ENCODE measurements around the gene MARCHF9. TPM values are rescaled to one million over a fixed set of nuclear protein-coding genes. Genes with fewer than 3 reads are reported as not detected.

The MARCHF9 gene
- total RNA-seq, 1 experiment from 2014 or later: 18.9 TPM

DNA sequence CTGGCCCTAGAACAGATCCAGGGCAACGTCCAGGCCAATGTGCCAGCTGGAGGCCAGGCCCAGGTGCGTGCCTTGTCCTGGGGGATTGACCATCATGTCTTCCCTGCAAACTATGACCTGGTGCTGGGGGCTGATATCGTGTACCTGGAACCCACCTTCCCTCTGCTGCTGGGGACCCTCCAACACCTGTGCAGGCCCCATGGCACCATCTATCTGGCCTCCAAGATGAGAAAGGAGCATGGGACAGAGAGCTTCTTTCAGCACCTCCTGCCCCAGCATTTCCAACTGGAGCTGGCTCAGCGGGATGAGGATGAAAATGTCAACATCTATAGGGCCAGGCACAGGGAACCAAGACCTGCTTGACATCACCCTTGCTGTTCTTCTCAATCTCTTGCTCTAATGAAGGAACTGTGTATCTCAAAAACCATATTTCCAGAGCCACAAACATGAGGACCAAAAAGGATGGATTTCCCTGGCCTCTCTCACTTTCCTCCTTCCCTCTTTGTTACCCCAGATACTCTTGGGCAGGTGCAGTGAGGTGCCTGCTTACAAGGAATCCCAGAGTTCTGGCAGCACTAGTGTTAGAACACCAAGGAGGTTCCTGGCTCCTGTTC lies 25.5 kb downstream of the MARCHF9 start:
- Histone ChIP-seq H3K4me2 (no peak overlapping the region), H3K9me2 (ENCODE audit: insufficient read depth) (no peaks in the 10 kb centered on the region), H3K4me1 (replicated peaks; ENCODE audit: insufficient read depth) (peaks cover 8% of the 10 kb centered on the region), H4K20me1 (ENCODE audit: insufficient read depth) (no peaks in the 10 kb centered on the region), H3K27me3 (ENCODE audit: insufficient read depth, low read depth) (no peaks in the 10 kb centered on the region), H3K36me3 (ENCODE audit: low read depth) (peaks cover 8% of the 10 kb centered on the region), H3K4me3 (no peak overlapping the region), H2AFZ (no peak overlapping the region), H3K79me2 (ENCODE audit: low read depth) (peaks cover 14% of the 10 kb centered on the region), H3F3A (ENCODE audit: insufficient read depth, low read depth) (peaks cover 10% of the 10 kb centered on the region; the same call in 1 of the 2 replicates), H3K9me3 (ENCODE audit: insufficient read depth, low read depth) (no peaks in the 10 kb centered on the region), H3K27ac (no peak overlapping the region)
- intact Hi-C loops (cut with micrococcal nuclease; ENCODE audit: unreplicated experiment): no loop called here
- no peak for DNase-seq
- ChIA-PET CTCF (no interaction called here), POLR2A (ENCODE audit: unreplicated experiment) (no interaction called here)
- no TSS peak for BruUV-seq (replicated peaks)
- TF ChIP-seq, protein P1, sequence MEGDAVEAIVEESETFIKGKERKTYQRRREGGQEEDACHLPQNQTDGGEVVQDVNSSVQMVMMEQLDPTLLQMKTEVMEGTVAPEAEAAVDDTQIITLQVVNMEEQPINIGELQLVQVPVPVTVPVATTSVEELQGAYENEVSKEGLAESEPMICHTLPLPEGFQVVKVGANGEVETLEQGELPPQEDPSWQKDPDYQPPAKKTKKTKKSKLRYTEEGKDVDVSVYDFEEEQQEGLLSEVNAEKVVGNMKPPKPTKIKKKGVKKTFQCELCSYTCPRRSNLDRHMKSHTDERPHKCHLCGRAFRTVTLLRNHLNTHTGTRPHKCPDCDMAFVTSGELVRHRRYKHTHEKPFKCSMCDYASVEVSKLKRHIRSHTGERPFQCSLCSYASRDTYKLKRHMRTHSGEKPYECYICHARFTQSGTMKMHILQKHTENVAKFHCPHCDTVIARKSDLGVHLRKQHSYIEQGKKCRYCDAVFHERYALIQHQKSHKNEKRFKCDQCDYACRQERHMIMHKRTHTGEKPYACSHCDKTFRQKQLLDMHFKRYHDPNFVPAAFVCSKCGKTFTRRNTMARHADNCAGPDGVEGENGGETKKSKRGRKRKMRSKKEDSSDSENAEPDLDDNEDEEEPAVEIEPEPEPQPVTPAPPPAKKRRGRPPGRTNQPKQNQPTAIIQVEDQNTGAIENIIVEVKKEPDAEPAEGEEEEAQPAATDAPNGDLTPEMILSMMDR (conservative IDR thresholded peaks at IDR 0.05): no peak
- no peak for TF ChIP-seq EZH2 (IDR thresholded peaks at IDR 0.05; ENCODE audit: low read depth)

DNA sequence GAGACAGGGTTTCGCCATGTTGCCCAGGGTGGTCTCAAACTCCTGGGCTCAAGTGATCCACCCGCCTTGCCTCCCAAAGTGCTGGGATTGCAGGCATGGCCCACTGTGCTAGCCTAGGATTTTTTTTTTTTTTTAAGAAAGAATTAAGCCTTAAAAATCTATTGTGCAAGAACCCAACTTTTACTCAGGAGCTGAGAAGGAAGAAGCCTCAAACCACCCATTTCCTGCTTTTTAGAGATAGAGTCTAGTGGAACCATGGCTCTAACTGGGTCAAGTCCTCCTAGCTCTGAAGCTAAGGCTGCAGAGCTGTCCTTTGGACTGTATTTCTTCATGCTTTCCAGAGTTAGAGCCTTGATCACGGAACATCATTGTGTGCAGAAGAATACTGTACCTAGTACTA lies 26.3 kb downstream of the MARCHF9 start:
- H3K27me3 ChIP-seq (ENCODE audit: insufficient read depth, low read depth): no peaks in the 10 kb centered on the region
- H3K4me2 ChIP-seq: no peak overlapping the region
- no peaks in the 10 kb centered on the region for H4K20me1 ChIP-seq (ENCODE audit: insufficient read depth)
- H3K4me1 ChIP-seq (replicated peaks; ENCODE audit: insufficient read depth): peaks cover 8% of the 10 kb centered on the region
- H3K36me3 ChIP-seq (ENCODE audit: low read depth): peaks cover 17% of the 10 kb centered on the region
- H3K79me2 ChIP-seq (ENCODE audit: low read depth): peaks cover 14% of the 10 kb centered on the region
- ChIA-PET POLR2A (ENCODE audit: unreplicated experiment) (interaction anchor here (0.6 kb wide), 1 partner anchor 266 kb away, joined by 4 read pairs; no protein-coding TSS in a partner anchor), CTCF (interaction anchor here (0.6 to 0.7 kb wide), 2 partner anchors 65 to 100 kb away, joined by 4 read pairs; partner anchors contain the start of gene CTDSP2)
- H3K27ac ChIP-seq: no peak overlapping the region
- BruUV-seq (replicated peaks): no TSS peak
- no peak for TF ChIP-seq EZH2 (IDR thresholded peaks at IDR 0.05; ENCODE audit: low read depth)
- TF ChIP-seq, protein P1 (conservative IDR thresholded peaks at IDR 0.05): no peak
- no peak overlapping the region for H3K4me3 ChIP-seq
- no peaks in the 10 kb centered on the region for H3K9me2 ChIP-seq (ENCODE audit: insufficient read depth)
- intact Hi-C loops (cut with micrococcal nuclease; ENCODE audit: unreplicated experiment): no loop called here
- no peak overlapping the region for H2AFZ ChIP-seq
- peaks cover 10% of the 10 kb centered on the region; the same call in 1 of the 2 replicates for H3F3A ChIP-seq (ENCODE audit: insufficient read depth, low read depth)
- DNase-seq: no peak
- no peaks in the 10 kb centered on the region for H3K9me3 ChIP-seq (ENCODE audit: insufficient read depth, low read depth)

DNA sequence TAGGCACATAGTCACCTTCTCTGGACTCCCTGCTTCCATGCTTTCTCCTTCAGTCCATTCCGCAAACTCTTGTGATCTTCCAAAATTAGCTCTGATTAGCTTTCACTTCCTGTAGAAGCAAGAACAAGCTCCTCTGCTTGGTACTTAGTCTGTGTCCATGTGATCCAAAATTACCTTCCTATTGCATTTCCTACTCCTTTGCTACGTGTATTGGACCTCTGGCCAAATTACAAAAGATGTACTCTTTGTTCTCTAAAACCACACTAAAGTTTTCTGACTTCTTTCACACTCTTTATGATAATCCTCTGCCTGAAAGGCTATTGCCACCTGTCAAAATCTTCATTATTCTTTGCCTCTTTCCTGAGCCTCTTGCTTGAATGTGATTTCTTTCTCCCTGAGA lies 26.9 kb downstream of the MARCHF9 start:
- no peak for DNase-seq
- no TSS peak for BruUV-seq (replicated peaks)
- H3F3A ChIP-seq (ENCODE audit: insufficient read depth, low read depth): peaks cover 10% of the 10 kb centered on the region; the same call in 1 of the 2 replicates
- no peak overlapping the region for H3K27ac ChIP-seq
- H2AFZ ChIP-seq: no peak overlapping the region
- H3K36me3 ChIP-seq (ENCODE audit: low read depth): peaks cover 20% of the 10 kb centered on the region
- intact Hi-C loops (cut with micrococcal nuclease; ENCODE audit: unreplicated experiment): loop anchor here (1.0 kb wide), 1 partner anchor 124 kb away; no protein-coding TSS in a partner anchor
- no peak overlapping the region for H3K4me3 ChIP-seq
- H3K27me3 ChIP-seq (ENCODE audit: insufficient read depth, low read depth): no peaks in the 10 kb centered on the region
- POLR2A ChIA-PET (ENCODE audit: unreplicated experiment): no interaction called here
- H3K4me1 ChIP-seq (replicated peaks; ENCODE audit: insufficient read depth): peaks cover 8% of the 10 kb centered on the region
- TF ChIP-seq, protein P1 (conservative IDR thresholded peaks at IDR 0.05): no peak
- no peak for TF ChIP-seq EZH2 (IDR thresholded peaks at IDR 0.05; ENCODE audit: low read depth)
- H3K9me3 ChIP-seq (ENCODE audit: insufficient read depth, low read depth): no peaks in the 10 kb centered on the region
- H3K79me2 ChIP-seq (ENCODE audit: low read depth): peaks cover 14% of the 10 kb centered on the region
- CTCF ChIA-PET: interaction anchor here (0.7 kb wide), 1 partner anchor 100 kb away, joined by 4 read pairs; no protein-coding TSS in a partner anchor
- no peak overlapping the region for H3K4me2 ChIP-seq
- no peaks in the 10 kb centered on the region for H3K9me2 ChIP-seq (ENCODE audit: insufficient read depth)
- H4K20me1 ChIP-seq (ENCODE audit: insufficient read depth): no peaks in the 10 kb centered on the region
